ENCODE results near the gene UBAC2. TPM values are rescaled to one million over a fixed set of nuclear protein-coding genes. Genes with fewer than 3 reads are reported as not detected.
A peak's percentile ranks its signal among the peaks of the same experiment; 100 is the strongest.

Gene UBAC2
- total RNA-seq, 1 experiment from 2014 or later = 103 TPM

- no peaks in the 10 kb centered on the region for H3K4me1 ChIP-seq
- no peaks in the 10 kb centered on the region for H3K9me3 Mint-ChIP-seq (ENCODE audit: unreplicated experiment)
- H3K9me3 ChIP-seq = no peaks in the 10 kb centered on the region
- H3K4me3 ChIP-seq (ENCODE audit: low read depth, low read length) = no peak overlapping the region
- H3K27me3 ChIP-seq (replicated peaks; ENCODE audit: control insufficient read depth, insufficient read depth, low read length) = peaks cover 2% of the 10 kb centered on the region; the same call in 1 of the 2 replicates
- ChIA-PET CTCF (no interaction called here), POLR2A (no interaction called here)
- BruUV-seq (replicated peaks) = no TSS peak
- no peak overlapping the region for H3K4me3 Mint-ChIP-seq (ENCODE audit: unreplicated experiment)
- no peaks in the 10 kb centered on the region for H3K36me3 ChIP-seq (ENCODE audit: control insufficient read depth, insufficient read depth, low read length)
- H3K36me3 Mint-ChIP-seq (ENCODE audit: insufficient read depth, unreplicated experiment) = no peaks in the 10 kb centered on the region
- no peak for DNase-seq
- H3K27ac Mint-ChIP-seq (ENCODE audit: unreplicated experiment) = no peak overlapping the region
- intact Hi-C loops (cut with micrococcal nuclease; ENCODE audit: unreplicated experiment) = no loop called here
- no peak for TF ChIP-seq CTCF (IDR thresholded peaks at IDR 0.05; ENCODE audit: insufficient read depth in 1 of 2, low read depth in 1 of 2, low read length in 1 of 2, severe bottlenecking in 1 of 2, unreplicated experiment in 1 of 2)
- H3K4me1 Mint-ChIP-seq (ENCODE audit: low read depth, unreplicated experiment) = no peaks in the 10 kb centered on the region
- H3K27me3 Mint-ChIP-seq (ENCODE audit: insufficient read depth, unreplicated experiment) = peaks cover 19% of the 10 kb centered on the region
Observed at GRCh38 chr13:99425485-99426341, 225.1 kb downstream of the UBAC2 start.

GRCh38 chr13:99426426-99426825 lies 225.8 kb downstream of the UBAC2 start:
- H3K9me3 ChIP-seq = no peaks in the 10 kb centered on the region
- TF ChIP-seq CTCF (IDR thresholded peaks at IDR 0.05; ENCODE audit: insufficient read depth in 1 of 2, low read depth in 1 of 2, low read length in 1 of 2, severe bottlenecking in 1 of 2, unreplicated experiment in 1 of 2) = no peak
- intact Hi-C loops (cut with micrococcal nuclease; ENCODE audit: unreplicated experiment) = no loop called here
- no peak overlapping the region for H3K4me3 ChIP-seq (ENCODE audit: low read depth, low read length)
- ChIA-PET POLR2A (no interaction called here), CTCF (no interaction called here)
- H3K9me3 Mint-ChIP-seq (ENCODE audit: unreplicated experiment) = no peaks in the 10 kb centered on the region
- H3K27me3 Mint-ChIP-seq (ENCODE audit: insufficient read depth, unreplicated experiment) = peaks cover 16% of the 10 kb centered on the region
- DNase-seq = peak in 1 of 2 experiments; percentile 24
- H3K36me3 ChIP-seq (ENCODE audit: control insufficient read depth, insufficient read depth, low read length) = no peaks in the 10 kb centered on the region
- H3K36me3 Mint-ChIP-seq (ENCODE audit: insufficient read depth, unreplicated experiment) = no peaks in the 10 kb centered on the region
- no peaks in the 10 kb centered on the region for H3K4me1 ChIP-seq
- no peak overlapping the region for H3K4me3 Mint-ChIP-seq (ENCODE audit: unreplicated experiment)
- H3K27ac Mint-ChIP-seq (ENCODE audit: unreplicated experiment) = no peak overlapping the region
- peaks cover 2% of the 10 kb centered on the region; the same call in 1 of the 2 replicates for H3K27me3 ChIP-seq (replicated peaks; ENCODE audit: control insufficient read depth, insufficient read depth, low read length)
- no TSS peak for BruUV-seq (replicated peaks)
- H3K4me1 Mint-ChIP-seq (ENCODE audit: low read depth, unreplicated experiment) = no peaks in the 10 kb centered on the region

- CTCF ChIA-PET = no interaction called here
- no peak for TF ChIP-seq CTCF (IDR thresholded peaks at IDR 0.05; ENCODE audit: insufficient read depth in 1 of 2, low read depth in 1 of 2, low read length in 1 of 2, severe bottlenecking in 1 of 2, unreplicated experiment in 1 of 2)
- no peak overlapping the region for H3K4me3 ChIP-seq (ENCODE audit: low read depth, low read length)
- no TSS peak for BruUV-seq (replicated peaks)
- Mint-ChIP-seq H3K27ac (ENCODE audit: unreplicated experiment) (no peak overlapping the region), H3K27me3 (ENCODE audit: insufficient read depth, unreplicated experiment) (peaks cover 4% of the 10 kb centered on the region), H3K4me1 (ENCODE audit: low read depth, unreplicated experiment) (no peaks in the 10 kb centered on the region), H3K4me3 (ENCODE audit: unreplicated experiment) (no peak overlapping the region), H3K9me3 (ENCODE audit: unreplicated experiment) (no peaks in the 10 kb centered on the region), H3K36me3 (ENCODE audit: insufficient read depth, unreplicated experiment) (no peaks in the 10 kb centered on the region)
- H3K9me3 ChIP-seq = no peaks in the 10 kb centered on the region
- H3K27me3 ChIP-seq (replicated peaks; ENCODE audit: control insufficient read depth, insufficient read depth, low read length) = no peaks in the 10 kb centered on the region
- peak in 1 of 2 experiments; percentile 2 for DNase-seq
- 0 out of 2 replicates have a peak, but pooled peaks cover 5% of the 10 kb centered on the region for H3K4me1 ChIP-seq
- no peaks in the 10 kb centered on the region for H3K36me3 ChIP-seq (ENCODE audit: control insufficient read depth, insufficient read depth, low read length)
- intact Hi-C loops (cut with micrococcal nuclease; ENCODE audit: unreplicated experiment) = loop anchor here (10.0 kb wide), 1 partner anchor 135 kb away; no protein-coding TSS in a partner anchor
- POLR2A ChIA-PET = no interaction called here
Observed at GRCh38 chr13:99429670-99430069, 229.0 kb downstream of the UBAC2 start.
